Suprapubic skin (tissue), 4 donors: ENCODE data around the gene KLHL8. TPM values are rescaled to one million over a fixed set of nuclear protein-coding genes. Genes with fewer than 3 reads are reported as not detected.

Experiments
- DNase-seq, 2 donors: peaks; one replicate each; pipeline ENCODE4 v3.0.0-alpha.2; 2019; ENCODE audit warnings: low spot score in 2 of 2
- H3K27ac ChIP-seq: fragments of 200-600 bp; sonication (generic); one replicate; pipeline ENCODE4 v1.5.1; 2019
- H3K27me3 ChIP-seq: fragments of 200-600 bp; sonication (generic); one replicate; pipeline ENCODE4 v1.5.1; 2019
- H3K36me3 ChIP-seq: fragments of 200-600 bp; sonication (generic); one replicate; pipeline ENCODE4 v1.5.1; 2019
- H3K4me1 ChIP-seq: fragments of 200-600 bp; sonication (generic); one replicate; pipeline ENCODE4 v1.5.1; 2019
- H3K4me3 ChIP-seq: fragments of 200-600 bp; sonication (generic); one replicate; pipeline ENCODE4 v1.5.1; 2019; ENCODE audit warnings: mild to moderate bottlenecking
- H3K9me3 ChIP-seq: fragments of 200-600 bp; sonication (generic); one replicate; pipeline ENCODE4 v1.5.1; 2019
- CTCF ChIP-seq, 2 donors: fragments of 200-600 bp in 1 of 2; fragments of 450-650 bp in 1 of 2; sonication (generic) in 1 of 2; IDR thresholded peaks; one replicate each; pipeline ENCODE4 v1.5.1; 2016 to 2019; ENCODE audit warnings: antibody characterized with exemption in 2 of 2, mild to moderate bottlenecking in 1 of 2, moderate library complexity in 1 of 2
- EP300 ChIP-seq: sonication (generic); formaldehyde crosslinking; IDR thresholded peaks from one replicate; pipeline ENCODE4 v1.6.1; 2017; ENCODE audit warnings: antibody characterized with exemption
- POLR2A ChIP-seq, 2 donors: fragments of 450-650 bp; IDR thresholded peaks; one replicate each; pipeline ENCODE4 v1.6.1; 2017; ENCODE audit warnings: antibody characterized with exemption in 2 of 2, mild to moderate bottlenecking in 2 of 2, moderate library complexity in 2 of 2
- POLR2AphosphoS5 ChIP-seq, 3 donors: sonication (generic); formaldehyde crosslinking; IDR thresholded peaks; one replicate each; pipeline ENCODE4 v1.6.1; 2017; ENCODE audit warnings: antibody characterized with exemption in 3 of 3
- WGBS: methylation state at CpG from one replicate; pipeline ENCODE4 v1.1.5; 2018; 5-methylcytosine and 5-hydroxymethylcytosine counted together
- total RNA-seq, 4 donors: library from RNA; depleted of rRNA; stranded (reverse); fragments of >200 nt; gene quantifications; one replicate each; pipeline ENCODE4 v1.1.0, GENCODE V29; 2016

Gene KLHL8
- 10 to 100 TPM in 1 of 4 donors, 1 to 10 TPM in 3; 6.1 to 10.1 (median 7.2) TPM for total RNA-seq

GRCh38 chr4:87220094-87220822, at the start of gene KLHL8:
KLHL8 (minus strand) TSS chr4:87220618; CDS start chr4:87195539, 25,079 bp downstream.
- H3K4me3 ChIP-seq, result peak within 1 kb of the TSS; percentile 83
- no peaks in the 10 kb centered on the region for H3K36me3 ChIP-seq
- H3K9me3 ChIP-seq, result no peaks in the 10 kb centered on the region
- TF ChIP-seq POLR2A (IDR thresholded peaks at IDR 0.05) (peak in 1 of 2 donors; percentile 64), CTCF (IDR thresholded peaks at IDR 0.05) (no peak)
- DNase-seq, result peak; percentile 85 to 88
- H3K4me1 ChIP-seq, result peaks cover 11% of the 10 kb centered on the region
- no peaks in the 10 kb centered on the region for H3K27me3 ChIP-seq
- 1% methylated on average over 17 of the region's 70 CpGs for WGBS
- peak within 1 kb of the TSS; percentile 85 for H3K27ac ChIP-seq

- Histone ChIP-seq H3K9me3 (no peaks in the 10 kb centered on the region), H3K36me3 (no peaks in the 10 kb centered on the region), H3K4me1 (no peaks in the 10 kb centered on the region), H3K27ac (no peak overlapping the region), H3K4me3 (no peak overlapping the region), H3K27me3 (no peaks in the 10 kb centered on the region)
- TF ChIP-seq CTCF (IDR thresholded peaks at IDR 0.05) (peak in 1 of 2 donors; percentile 44), POLR2AphosphoS5 (IDR thresholded peaks at IDR 0.05) (no peak), POLR2A (IDR thresholded peaks at IDR 0.05) (no peak)
- WGBS, result 31% methylated on average over 3 of the region's 3 CpGs
- DNase-seq, result no peak
These were observed 49.7 kb upstream of the KLHL8 start for GRCh38 chr4:87270144-87270543.

DNA sequence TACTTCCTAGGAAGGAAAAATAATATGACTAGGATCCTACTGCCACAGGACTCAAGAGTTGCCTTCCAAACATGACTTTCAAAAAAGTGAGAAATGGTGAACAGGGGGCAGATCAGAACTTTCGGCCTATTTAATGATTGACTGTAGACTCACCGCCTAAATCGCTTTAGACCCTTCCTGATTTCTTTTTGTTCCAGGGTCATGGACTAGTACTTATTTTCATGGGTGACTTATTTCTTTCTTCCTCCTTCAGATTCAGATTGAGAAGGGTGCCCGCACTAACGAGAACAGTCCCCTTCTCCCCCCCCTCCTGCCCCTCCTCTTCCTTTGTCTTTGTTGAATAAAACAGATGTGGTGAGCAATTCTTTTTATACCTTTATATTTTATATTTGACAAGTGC, 48.0 kb upstream of the KLHL8 start:
- H3K27ac ChIP-seq, result no peak overlapping the region
- no peaks in the 10 kb centered on the region for H3K9me3 ChIP-seq
- no peaks in the 10 kb centered on the region for H3K4me1 ChIP-seq
- H3K4me3 ChIP-seq, result no peak overlapping the region
- H3K27me3 ChIP-seq, result no peaks in the 10 kb centered on the region
- no peak for TF ChIP-seq CTCF (IDR thresholded peaks at IDR 0.05)
- TF ChIP-seq EP300, result no peak
- TF ChIP-seq POLR2AphosphoS5 (IDR thresholded peaks at IDR 0.05), result no peak
- no peak for TF ChIP-seq POLR2A (IDR thresholded peaks at IDR 0.05)
- DNase-seq, result no peak
- 82% methylated on average over 5 of the region's 5 CpGs for WGBS
- H3K36me3 ChIP-seq, result no peaks in the 10 kb centered on the region

GRCh38 chr4:87266986-87267385, 46.6 kb upstream of the KLHL8 start:
- 59% methylated on average over 3 of the region's 3 CpGs for WGBS
- Histone ChIP-seq H3K4me3 (no peak overlapping the region), H3K9me3 (no peaks in the 10 kb centered on the region), H3K27ac (no peak overlapping the region), H3K36me3 (no peaks in the 10 kb centered on the region), H3K4me1 (no peaks in the 10 kb centered on the region), H3K27me3 (no peaks in the 10 kb centered on the region)
- DNase-seq, result no peak
- no peak for TF ChIP-seq EP300
- TF ChIP-seq CTCF (IDR thresholded peaks at IDR 0.05), result no peak
- no peak for TF ChIP-seq POLR2AphosphoS5 (IDR thresholded peaks at IDR 0.05)
- TF ChIP-seq POLR2A (IDR thresholded peaks at IDR 0.05), result no peak

- 89% methylated on average over 1 of the region's 1 CpG for WGBS
- H3K27ac ChIP-seq, result no peak overlapping the region
- TF ChIP-seq EP300 (no peak), POLR2A (IDR thresholded peaks at IDR 0.05) (no peak), CTCF (IDR thresholded peaks at IDR 0.05) (no peak), POLR2AphosphoS5 (IDR thresholded peaks at IDR 0.05) (no peak)
- no peaks in the 10 kb centered on the region for H3K36me3 ChIP-seq
- DNase-seq, result no peak
- H3K4me3 ChIP-seq, result no peak overlapping the region
- no peaks in the 10 kb centered on the region for H3K4me1 ChIP-seq
- no peaks in the 10 kb centered on the region for H3K27me3 ChIP-seq
- no peaks in the 10 kb centered on the region for H3K9me3 ChIP-seq
These were observed 42.5 kb upstream of the KLHL8 start for GRCh38 chr4:87262886-87263285.
